Measurements from ENCODE around the gene ECT2. TPM values are rescaled to one million over a fixed set of nuclear protein-coding genes. Genes with fewer than 3 reads are reported as not detected.

The ECT2 gene
- total and polyA plus RNA-seq, 2 of the 8 experiments (the other 6 are each of a cell fraction or from before 2014, with no cell fraction given): 19.5 to 88.7 TPM

GRCh38 chr3:172869368-172869771 is 118.8 kb downstream of the ECT2 start:
- no peak overlapping the region for H2AFZ ChIP-seq (ENCODE audit: low read length)
- peaks cover 0 to 1% (median 0%) of the 10 kb centered on the region in 4 experiments; a peak in 1 of 7 replicates for H3K27me3 ChIP-seq (replicated peaks in 1 of 4; ENCODE audit: control insufficient read depth in 3 of 4, extremely low read depth in 1 of 4, insufficient read depth in 3 of 4, low read length in 3 of 4)
- no peak overlapping the region for H3K9ac ChIP-seq (replicated peaks in 1 of 4; ENCODE audit: extremely low read depth in 1 of 4, low read depth in 3 of 4, low read length in 3 of 4)
- H3K23me2 ChIP-seq (ENCODE audit: low read depth, low read length): no peaks in the 10 kb centered on the region
- H3K14ac ChIP-seq (ENCODE audit: insufficient read length): no peak overlapping the region
- DNase-seq (ENCODE audit: low read depth in 1 of 2, low spot score in 2 of 2) (no peak), FAIRE-seq (no peak)
- no peak overlapping the region for H4K5ac ChIP-seq (ENCODE audit: insufficient read length, low read depth, low read length)
- H4K20me1 ChIP-seq (replicated peaks in 1 of 2; ENCODE audit: control insufficient read depth in 1 of 2, insufficient read depth in 2 of 2, low read length in 2 of 2): no peaks in the 10 kb centered on the region
- no peak overlapping the region for H3K4ac ChIP-seq (replicated peaks; ENCODE audit: insufficient read length, low read depth, low read length)
- no peak overlapping the region for H3K23ac ChIP-seq (ENCODE audit: insufficient read length)
- H3K4me2 ChIP-seq (ENCODE audit: insufficient read depth in 1 of 2, low read depth in 2 of 2, low read length in 2 of 2): no peak overlapping the region
- ChIA-PET CTCF (ENCODE audit: partially characterized antibody) (interaction anchor here (0.7 to 0.9 kb wide), 2 partner anchors 20 to 32 kb away, joined by 3 read pairs; no protein-coding TSS in a partner anchor), POLR2A (ENCODE audit: partially characterized antibody) (no interaction called here)
- no peak overlapping the region for H2BK12ac ChIP-seq (ENCODE audit: low read depth, low read length)
- H2BK5ac ChIP-seq (ENCODE audit: low read depth, low read length): no peak overlapping the region
- H2BK15ac ChIP-seq (ENCODE audit: low read length): no peak overlapping the region
- no peak overlapping the region for H4K8ac ChIP-seq (ENCODE audit: extremely low read depth, insufficient read depth, low read length)
- H2BK20ac ChIP-seq (ENCODE audit: low read length): no peak overlapping the region
- H3K56ac ChIP-seq (replicated peaks; ENCODE audit: insufficient read length, low read depth, low read length): no peak overlapping the region
- H3K4me3 ChIP-seq (ENCODE audit: extremely low read depth in 1 of 4, insufficient read depth in 2 of 4, low read depth in 3 of 4, low read length in 4 of 4): no peak overlapping the region
- H3K4me1 ChIP-seq (replicated peaks in 1 of 4; ENCODE audit: control insufficient read depth in 3 of 4, insufficient read depth in 4 of 4, low read length in 3 of 4): peaks cover 0 to under 1% (median 0%) of the 10 kb centered on the region in 4 experiments; a peak in 1 of 7 replicates
- no peaks in the 10 kb centered on the region for H3K79me1 ChIP-seq (ENCODE audit: low read depth, low read length)
- no peak overlapping the region for H2BK120ac ChIP-seq (replicated peaks; ENCODE audit: low read depth, low read length)
- no peak overlapping the region for H4K91ac ChIP-seq (replicated peaks; ENCODE audit: insufficient read length, low read length)
- no peak overlapping the region for H3K27ac ChIP-seq (ENCODE audit: low read depth, low read length)
- no peak overlapping the region for H2AK5ac ChIP-seq (ENCODE audit: low read depth, low read length)
- H3K9me3 ChIP-seq (ENCODE audit: insufficient read depth in 2 of 2, low read depth in 1 of 2, low read length in 1 of 2): no peaks in the 10 kb centered on the region
- no peak overlapping the region for H3K18ac ChIP-seq (ENCODE audit: extremely low read depth, low read length)
- H3K79me2 ChIP-seq (ENCODE audit: control insufficient read depth in 1 of 2, insufficient read depth in 2 of 2, low read length in 2 of 2): no peaks in the 10 kb centered on the region
- no peaks in the 10 kb centered on the region for H3K36me3 ChIP-seq (ENCODE audit: control insufficient read depth in 2 of 4, insufficient read depth in 4 of 4, low read length in 3 of 4)
- WGBS, 2 experiments (ENCODE audit: extremely low coverage in 1 of 2, insufficient coverage in 1 of 2, insufficient read length in 1 of 2, insufficient replicate concordance in 2 of 2, low coverage in 1 of 2, low lambda C conversion rate in 2 of 2, missing lambda C conversion rate in 1 of 2): 95% methylated on average over 3 of the region's 3 CpGs; no CpG with 5 or more reads in 1 of the 2 experiments
- TF ChIP-seq SRF (IDR thresholded peaks at IDR 0.05; ENCODE audit: low read depth, low read length) (no peak), TAF1 (IDR thresholded peaks at IDR 0.05; ENCODE audit: low read depth, low read length) (no peak), EP300 (IDR thresholded peaks at IDR 0.05; ENCODE audit: borderline replicate concordance in 1 of 2, low read depth in 2 of 2, low read length in 2 of 2) (no peak), ATF2 (IDR thresholded peaks at IDR 0.05; ENCODE audit: low read length) (no peak), GABPA (IDR thresholded peaks at IDR 0.05; ENCODE audit: borderline replicate concordance, insufficient read depth, low read length) (no peak), FOSL1 (IDR thresholded peaks at IDR 0.05; ENCODE audit: insufficient read depth, low read depth, low read length) (no peak), CBX8 (IDR thresholded peaks at IDR 0.05; ENCODE audit: borderline replicate concordance, low read depth, low read length) (no peak), NRF1 (IDR thresholded peaks at IDR 0.05; ENCODE audit: low read depth, low read length) (no peak), E2F6 (IDR thresholded peaks at IDR 0.05) (no peak), RAD21 (IDR thresholded peaks at IDR 0.05 in 1 of 2, conservative IDR thresholded peaks at IDR 0.05 in 1 of 2; ENCODE audit: low read depth in 2 of 2, low read length in 2 of 2) (no peak)
